NCI-H146 treated with DMSO at 0.1 percent for 48 hours (cell line): Measurements from ENCODE around the gene SDHAF3.
"Not testable (repeated sequence)": the region's sequence is repeated elsewhere in the genome, so short reads cannot be mapped to it uniquely, and the experiment has no call there.

ENCODE experiments used
- DNase-seq: peaks from one replicate; lab custom pipeline; 2025; ENCODE audit not compliant: unreplicated experiment; lab: John Stamatoyannopoulos, UW

Gene SDHAF3

GRCh38 chr7:97117372-97118188, at the start of gene SDHAF3:
TSS of gene SDHAF3 (plus strand) at chr7:97117698. CDS start at chr7:97117724, 26 bp downstream.
- DNase-seq, result peak; percentile 94

DNA sequence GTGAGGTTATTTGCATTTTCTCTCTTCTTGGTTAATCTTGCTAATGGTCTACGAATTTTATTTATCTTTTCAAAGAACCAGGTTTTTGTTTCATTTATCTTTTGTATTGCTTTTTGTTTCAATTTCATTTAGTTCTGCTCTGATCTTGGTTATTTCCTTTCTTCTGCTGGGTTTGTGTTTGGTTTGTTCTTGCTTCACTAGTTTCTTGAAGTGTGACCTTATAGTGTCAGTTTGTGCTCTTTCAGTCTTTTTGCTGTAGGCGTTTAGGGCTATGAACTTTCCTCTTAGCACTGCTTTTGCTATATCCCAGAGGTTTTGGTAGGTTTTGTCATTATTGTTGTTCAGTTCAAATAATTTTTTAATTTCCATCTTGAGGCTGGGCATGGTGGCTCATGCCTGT, 45.5 kb upstream of the SDHAF3 start:
- DNase-seq, result not testable (repeated sequence)

DNA sequence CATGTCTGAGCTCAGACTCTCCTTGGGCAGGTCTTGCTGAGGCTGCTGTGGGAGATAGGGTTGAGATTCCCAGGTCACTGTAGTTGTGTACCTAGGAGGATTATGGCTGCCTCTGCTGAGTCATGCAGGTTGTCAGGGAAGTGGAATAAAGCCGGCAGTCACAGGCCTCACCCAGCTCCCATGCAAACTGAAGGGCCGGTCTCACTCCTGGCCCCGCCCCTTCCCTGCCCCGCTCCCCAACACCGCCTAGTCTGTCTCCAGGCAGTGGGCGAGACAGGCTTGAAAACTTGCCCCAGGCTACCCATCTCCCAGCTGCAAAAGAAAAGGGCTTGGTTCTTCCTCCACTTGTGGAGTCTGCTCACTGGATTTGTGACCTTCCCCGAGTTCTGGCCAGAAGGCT, 41.6 kb upstream of the SDHAF3 start:
- no peak for DNase-seq

GRCh38 chr7:97078023-97078969, 39.2 kb upstream of the SDHAF3 start:
- DNase-seq, result no peak

GRCh38 chr7:97079300-97079699, 38.2 kb upstream of the SDHAF3 start:
- DNase-seq, result no peak

DNA sequence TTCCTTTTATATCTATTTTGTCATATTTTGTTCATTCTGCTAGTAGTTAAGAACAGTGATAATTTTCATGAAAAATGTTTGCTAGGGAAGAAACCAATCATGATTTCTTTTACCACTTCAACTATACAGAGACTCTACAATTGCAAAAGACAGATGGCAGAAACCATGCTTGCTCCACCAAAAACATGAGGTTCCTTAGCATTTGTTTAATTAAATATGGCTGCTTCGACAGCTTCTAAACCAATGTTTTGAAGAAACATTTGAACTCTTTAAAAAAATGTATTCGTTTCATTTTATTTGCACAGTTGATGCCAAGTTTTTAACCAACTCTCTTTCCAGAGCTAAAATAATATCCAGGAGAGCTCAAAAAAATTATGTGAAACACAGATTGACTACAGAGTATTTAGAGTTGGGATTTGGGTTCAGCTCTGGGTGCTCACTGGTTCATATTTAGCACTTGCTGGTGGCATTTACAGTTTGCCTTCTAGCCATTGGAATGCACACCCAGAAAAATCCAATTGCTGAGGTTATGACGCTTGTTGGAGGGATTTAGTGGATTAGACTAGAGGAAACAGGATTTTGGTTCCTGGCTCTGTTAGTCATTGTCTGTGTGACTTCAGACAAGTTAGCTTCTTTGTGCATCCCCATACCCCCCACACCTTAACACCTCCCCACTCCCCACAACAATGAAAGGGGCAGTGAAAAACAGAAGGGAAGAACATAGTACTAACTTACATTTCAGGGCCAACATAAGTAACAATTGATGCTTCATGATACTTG, 35.8 kb upstream of the SDHAF3 start:
- no peak for DNase-seq

- no peak for DNase-seq
Measured at GRCh38 chr7:97088364-97088763, 29.1 kb upstream of the SDHAF3 start.

- DNase-seq, result no peak
Measured at GRCh38 chr7:97089771-97090170, 27.7 kb upstream of the SDHAF3 start.

DNA sequence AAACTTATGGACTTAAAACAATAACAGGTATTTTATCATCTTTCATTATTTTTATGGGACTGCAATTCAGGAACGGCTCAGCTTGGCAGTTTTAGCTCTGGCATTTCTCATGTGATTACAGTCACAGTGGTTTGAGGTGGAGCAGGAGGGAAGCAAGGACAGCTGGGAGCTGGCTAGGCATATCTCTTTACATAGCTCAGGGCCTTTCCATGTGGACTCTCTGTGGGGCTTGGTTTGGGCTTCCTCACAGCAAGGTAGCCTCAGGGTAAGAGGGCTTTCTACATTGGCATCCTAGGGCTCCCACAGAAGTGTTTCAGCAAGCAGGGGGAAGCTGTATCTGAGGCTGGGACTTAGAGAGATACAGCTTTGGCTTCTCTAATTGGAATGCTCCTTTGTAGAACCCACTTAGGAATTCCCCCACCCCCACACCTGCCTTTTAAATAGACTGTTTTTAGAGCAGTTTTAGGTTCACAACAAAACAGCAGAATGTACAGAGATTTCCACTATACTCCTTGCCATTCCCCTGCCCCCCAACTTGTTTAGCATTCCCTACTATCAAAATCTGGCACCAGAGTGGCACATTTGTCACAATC, 26.6 kb upstream of the SDHAF3 start:
- no peak for DNase-seq

DNA sequence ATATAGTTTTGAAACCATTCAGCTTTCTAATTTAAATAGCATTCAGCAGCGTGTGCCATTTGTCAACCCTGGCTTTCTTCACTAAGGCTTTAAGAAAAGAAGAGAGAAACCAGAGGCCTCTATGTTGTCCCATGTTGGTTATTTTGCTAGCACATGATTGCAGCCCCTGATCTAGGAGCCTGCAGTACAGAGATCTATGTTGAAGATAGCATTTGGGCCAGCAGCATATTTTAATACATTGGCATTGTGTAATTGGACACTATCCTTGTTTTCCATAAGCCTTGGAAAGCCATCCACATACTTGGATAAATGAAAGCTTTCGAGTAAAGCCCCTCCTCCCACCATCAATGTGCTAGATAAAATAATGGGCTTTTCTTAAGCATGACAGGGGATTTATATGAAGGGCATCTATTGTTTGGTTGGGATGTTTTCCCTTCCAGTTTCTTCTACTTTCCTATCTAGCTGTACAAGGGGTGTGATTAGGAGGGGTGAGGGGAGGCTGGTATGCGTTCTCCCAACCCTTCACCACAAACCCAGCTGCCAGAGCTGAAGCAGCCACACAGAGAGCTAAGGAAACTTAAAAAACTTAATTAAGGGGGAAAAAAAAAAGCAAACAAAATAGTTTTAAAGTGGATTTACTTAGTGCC, 23.1 kb upstream of the SDHAF3 start:
- peak; percentile 29 for DNase-seq

GRCh38 chr7:97096037-97096436, 21.5 kb upstream of the SDHAF3 start:
- DNase-seq, result no peak

- DNase-seq, result no peak
Measured at GRCh38 chr7:97096661-97097060, 20.8 kb upstream of the SDHAF3 start.

DNA sequence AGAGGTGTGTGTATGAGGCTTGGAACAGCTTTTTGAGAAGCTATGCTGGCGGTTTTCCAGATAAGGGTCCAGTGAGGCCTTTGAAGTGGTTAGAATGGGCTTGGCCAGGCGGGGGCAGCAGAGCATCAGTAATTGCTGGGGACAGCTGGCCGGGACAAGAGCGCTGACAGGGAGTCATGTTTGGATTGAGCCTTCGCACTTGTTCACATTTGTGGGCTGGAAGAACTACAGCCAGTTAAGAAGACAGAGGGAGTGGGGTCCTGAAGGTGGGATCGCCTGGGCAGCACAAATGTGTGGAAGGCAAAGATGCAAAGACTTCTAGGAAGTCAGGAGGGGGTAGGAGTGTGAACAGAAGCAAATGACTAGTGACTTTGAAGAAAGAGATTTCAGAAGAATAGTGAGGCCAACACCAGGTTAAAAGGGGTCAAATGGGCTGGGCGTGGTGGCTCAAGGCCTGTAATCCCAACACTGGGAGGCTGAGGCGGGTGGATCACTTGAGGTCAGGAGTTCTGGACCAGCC, 12.7 kb upstream of the SDHAF3 start:
- DNase-seq, result peak; percentile 76

DNA sequence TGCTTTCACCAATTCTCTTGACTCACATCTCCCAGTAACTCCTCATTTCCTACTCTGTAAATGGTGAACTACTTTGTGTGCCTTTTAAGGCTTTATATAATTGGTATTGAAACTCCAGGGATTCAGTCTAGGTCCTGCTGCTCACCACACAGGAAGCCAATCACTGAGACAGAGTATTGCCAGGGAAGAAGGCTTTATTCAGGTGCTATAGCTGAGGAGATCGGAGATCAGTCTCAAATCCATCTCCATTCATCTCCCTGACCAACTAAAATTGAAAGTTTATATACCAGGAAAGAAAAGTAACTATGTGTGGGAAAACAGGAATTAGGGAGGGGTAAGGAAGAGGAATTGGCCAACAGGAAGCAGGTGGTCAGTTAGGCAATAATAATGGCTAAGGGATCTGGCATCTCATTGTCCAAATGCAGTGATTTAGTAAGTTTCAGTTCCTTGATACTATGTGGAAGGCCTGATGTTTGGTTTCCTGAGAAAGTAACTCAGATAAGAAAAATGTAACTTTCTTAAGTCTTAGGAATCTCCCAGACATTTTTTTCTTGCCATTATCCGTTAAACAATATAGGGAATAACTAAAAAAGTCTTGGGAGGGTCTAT, 10.2 kb upstream of the SDHAF3 start:
- no peak for DNase-seq

GRCh38 chr7:97116308-97116707, 1.2 kb upstream of the SDHAF3 start:
- no peak for DNase-seq

- no peak for DNase-seq
Measured at GRCh38 chr7:97117035-97117371, 495 bp upstream of the SDHAF3 start.

GRCh38 chr7:97118306-97118917, 914 bp downstream of the SDHAF3 start:
- no peak for DNase-seq

DNA sequence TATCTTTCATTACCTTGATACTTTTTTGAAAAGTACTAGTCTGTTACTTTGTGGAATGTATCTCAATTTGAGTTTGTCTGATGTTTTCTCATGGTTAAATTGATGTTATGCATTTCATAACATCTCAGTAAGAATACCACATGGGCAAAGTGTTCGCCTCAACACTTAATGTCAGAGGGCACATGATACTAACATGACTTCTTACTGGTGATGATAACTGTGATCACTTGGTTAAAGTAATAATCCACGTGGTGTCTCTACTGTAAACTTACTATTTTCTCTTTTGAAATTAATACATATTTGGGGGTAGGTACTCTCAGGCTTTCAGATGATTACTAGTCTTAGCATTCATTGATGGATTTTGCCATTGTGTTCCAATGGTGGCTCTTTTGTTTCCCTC, 2.2 kb downstream of the SDHAF3 start:
- DNase-seq, result no peak

DNA sequence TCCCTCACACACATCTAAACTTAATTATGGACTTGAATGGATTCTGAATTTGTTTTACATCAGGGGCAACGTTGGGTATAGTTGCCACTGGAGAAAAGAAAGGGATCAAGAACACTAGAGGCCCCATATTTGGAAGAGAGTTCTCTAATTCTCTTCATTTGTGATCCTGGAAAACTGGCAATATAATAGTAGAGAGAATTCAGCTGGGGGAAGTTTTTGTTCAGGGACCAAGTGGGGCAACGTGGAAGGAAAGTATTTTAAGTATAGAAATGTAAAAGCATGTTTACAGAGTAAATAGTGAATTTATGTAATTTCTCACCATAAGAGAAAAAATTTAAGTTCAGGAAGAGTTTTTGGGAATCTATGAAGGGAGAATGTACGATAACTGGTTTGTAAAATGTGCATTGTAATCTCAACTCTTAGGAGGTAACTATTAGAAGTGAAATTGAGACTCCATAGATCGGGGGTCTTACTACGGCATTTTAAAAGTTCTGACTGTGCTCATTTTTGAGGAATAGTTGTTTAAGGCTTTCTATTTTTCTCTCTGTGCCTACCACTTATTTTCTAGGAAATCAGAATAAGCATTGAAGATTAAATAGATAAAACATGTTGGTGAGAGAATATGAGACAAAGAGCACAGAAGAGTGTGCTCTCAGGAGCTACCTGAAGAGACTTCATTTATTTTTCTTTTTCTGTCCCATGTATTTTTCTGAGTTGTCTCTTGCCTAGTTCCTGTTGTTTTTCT, 3.4 kb downstream of the SDHAF3 start:
- no peak for DNase-seq
